Skeletal muscle satellite cell (primary cell): ENCODE measurements around the gene GJA1. TPM values are rescaled to one million over a fixed set of nuclear protein-coding genes. Genes with fewer than 3 reads are reported as not detected.
"Not testable (repeated sequence)": the region's sequence is repeated elsewhere in the genome, so short reads cannot be mapped to it uniquely, and the experiment has no call there.

Source experiments
- H3K27me3 ChIP-seq: 2 replicates; pipeline ENCODE4 v1.7.0; 2013; ENCODE audit warnings: low read length; ENCODE audit not compliant: control insufficient read depth, insufficient read depth
- H3K36me3 ChIP-seq: 2 replicates; pipeline ENCODE4 v1.7.0; 2013; ENCODE audit warnings: mild to moderate bottlenecking, control low read depth, low read length; ENCODE audit not compliant: insufficient read depth
- H3K4me1 ChIP-seq: 2 replicates; pipeline ENCODE4 v1.7.0; 2013; ENCODE audit warnings: low read length; ENCODE audit not compliant: control insufficient read depth, insufficient read depth
- H3K4me2 ChIP-seq: 2 replicates; pipeline ENCODE4 v1.7.0; 2013; ENCODE audit warnings: mild to moderate bottlenecking, low read length
- H3K4me3 ChIP-seq: 2 replicates; pipeline ENCODE4 v1.7.0; 2013; ENCODE audit warnings: low read length
- H3K9ac ChIP-seq: 2 replicates; pipeline ENCODE4 v1.7.0; 2013; ENCODE audit warnings: mild to moderate bottlenecking, low read depth, low read length, moderate library complexity
- H3K9me3 ChIP-seq: replicated peaks from 2 replicates; pipeline ENCODE4 v1.7.0; 2013; ENCODE audit warnings: mild to moderate bottlenecking, control low read depth, low read length
- total RNA-seq: library from RNA; depleted of rRNA; stranded (reverse); fragments of >200 nt; gene quantifications from 2 replicates; pipeline ENCODE4 v1.2.3, GENCODE V29; 2012; rRNA removed

The GJA1 gene
- total RNA-seq = 83.4 and 105 TPM in 2 replicates

- peaks cover 12% of the 10 kb centered on the region for H3K4me1 ChIP-seq
- peak within 1 kb of the TSS; percentile 89 for H3K4me2 ChIP-seq
- H3K4me3 ChIP-seq = peak within 1 kb of the TSS; percentile 86
- peak within 1 kb of the TSS; percentile 96 for H3K9ac ChIP-seq
- no peaks in the 10 kb centered on the region for H3K27me3 ChIP-seq
- no peaks in the 10 kb centered on the region for H3K36me3 ChIP-seq
- no peaks in the 10 kb centered on the region for H3K9me3 ChIP-seq
Observed at GRCh38 chr6:121435444-121436069, at the start of gene GJA1. Gene GJA1, plus strand, starts transcription at chr6:121435646. Its CDS starts 11,202 bp downstream, at chr6:121446848.

GRCh38 chr6:121386551-121386950 lies 48.9 kb upstream of the GJA1 start:
- H3K9ac ChIP-seq, H3K27me3 ChIP-seq, H3K4me3 ChIP-seq, H3K4me2 ChIP-seq, H3K4me1 ChIP-seq, H3K36me3 ChIP-seq, H3K9me3 ChIP-seq: not testable (repeated sequence)

- Histone ChIP-seq H3K4me1 (no peaks in the 10 kb centered on the region), H3K9me3 (no peaks in the 10 kb centered on the region), H3K27me3 (no peaks in the 10 kb centered on the region), H3K4me2 (no peak overlapping the region), H3K4me3 (no peak overlapping the region), H3K9ac (no peak overlapping the region), H3K36me3 (no peaks in the 10 kb centered on the region)
Observed at GRCh38 chr6:121389419-121389818, 46.0 kb upstream of the GJA1 start.

GRCh38 chr6:121393731-121394505 lies 41.5 kb upstream of the GJA1 start:
- H3K4me3 ChIP-seq = no peak overlapping the region
- no peak overlapping the region for H3K9ac ChIP-seq
- H3K9me3 ChIP-seq = no peaks in the 10 kb centered on the region
- H3K4me2 ChIP-seq = no peak overlapping the region
- H3K27me3 ChIP-seq = no peaks in the 10 kb centered on the region
- H3K36me3 ChIP-seq = no peaks in the 10 kb centered on the region
- H3K4me1 ChIP-seq = no peaks in the 10 kb centered on the region

GRCh38 chr6:121395736-121396135 lies 39.7 kb upstream of the GJA1 start:
- H3K4me2 ChIP-seq = no peak overlapping the region
- no peak overlapping the region for H3K4me3 ChIP-seq
- H3K27me3 ChIP-seq = no peaks in the 10 kb centered on the region
- H3K9ac ChIP-seq = no peak overlapping the region
- no peaks in the 10 kb centered on the region for H3K4me1 ChIP-seq
- no peaks in the 10 kb centered on the region for H3K9me3 ChIP-seq
- H3K36me3 ChIP-seq = no peaks in the 10 kb centered on the region

GRCh38 chr6:121397188-121397587 lies 38.3 kb upstream of the GJA1 start:
- not testable (repeated sequence) for H3K4me3 ChIP-seq, H3K4me1 ChIP-seq, H3K9me3 ChIP-seq, H3K4me2 ChIP-seq, H3K27me3 ChIP-seq, H3K36me3 ChIP-seq, H3K9ac ChIP-seq

GRCh38 chr6:121398127-121398526 lies 37.3 kb upstream of the GJA1 start:
- H3K9me3 ChIP-seq = no peaks in the 10 kb centered on the region
- H3K36me3 ChIP-seq = no peaks in the 10 kb centered on the region
- H3K4me1 ChIP-seq = no peaks in the 10 kb centered on the region
- H3K4me3 ChIP-seq = no peak overlapping the region
- H3K27me3 ChIP-seq = no peaks in the 10 kb centered on the region
- no peak overlapping the region for H3K4me2 ChIP-seq
- H3K9ac ChIP-seq = no peak overlapping the region

- Histone ChIP-seq H3K27me3 (no peaks in the 10 kb centered on the region), H3K4me3 (no peak overlapping the region), H3K36me3 (no peaks in the 10 kb centered on the region), H3K9ac (no peak overlapping the region), H3K4me2 (no peak overlapping the region), H3K4me1 (no peaks in the 10 kb centered on the region), H3K9me3 (no peaks in the 10 kb centered on the region)
Observed at GRCh38 chr6:121399966-121400365, 35.5 kb upstream of the GJA1 start.

- no peak overlapping the region for H3K4me3 ChIP-seq
- no peaks in the 10 kb centered on the region for H3K27me3 ChIP-seq
- H3K4me2 ChIP-seq = no peak overlapping the region
- no peaks in the 10 kb centered on the region for H3K36me3 ChIP-seq
- no peak overlapping the region for H3K9ac ChIP-seq
- H3K9me3 ChIP-seq = no peaks in the 10 kb centered on the region
- H3K4me1 ChIP-seq = no peaks in the 10 kb centered on the region
Observed at GRCh38 chr6:121403964-121404363, 31.5 kb upstream of the GJA1 start.

GRCh38 chr6:121405306-121405705 lies 30.1 kb upstream of the GJA1 start:
- H3K9me3 ChIP-seq = no peaks in the 10 kb centered on the region
- no peaks in the 10 kb centered on the region for H3K27me3 ChIP-seq
- H3K36me3 ChIP-seq = no peaks in the 10 kb centered on the region
- no peak overlapping the region for H3K4me3 ChIP-seq
- H3K4me1 ChIP-seq = no peaks in the 10 kb centered on the region
- no peak overlapping the region for H3K4me2 ChIP-seq
- no peak overlapping the region for H3K9ac ChIP-seq

- H3K4me1 ChIP-seq = no peaks in the 10 kb centered on the region
- no peaks in the 10 kb centered on the region for H3K27me3 ChIP-seq
- no peak overlapping the region for H3K4me2 ChIP-seq
- no peak overlapping the region for H3K9ac ChIP-seq
- H3K36me3 ChIP-seq = no peaks in the 10 kb centered on the region
- H3K4me3 ChIP-seq = no peak overlapping the region
- no peaks in the 10 kb centered on the region for H3K9me3 ChIP-seq
Observed at GRCh38 chr6:121408321-121408720, 27.1 kb upstream of the GJA1 start.

GRCh38 chr6:121413879-121414278 lies 21.6 kb upstream of the GJA1 start:
- H3K4me2 ChIP-seq = no peak overlapping the region

More at GRCh38 chr6:121413879-121414278, 21.6 kb upstream of the GJA1 start:
- no peaks in the 10 kb centered on the region for H3K9me3 ChIP-seq
- no peak overlapping the region for H3K9ac ChIP-seq
- no peaks in the 10 kb centered on the region for H3K27me3 ChIP-seq
- H3K36me3 ChIP-seq = no peaks in the 10 kb centered on the region
- no peak overlapping the region for H3K4me3 ChIP-seq
- no peaks in the 10 kb centered on the region for H3K4me1 ChIP-seq
